ENCODE data around the gene FER1L5.

DNA sequence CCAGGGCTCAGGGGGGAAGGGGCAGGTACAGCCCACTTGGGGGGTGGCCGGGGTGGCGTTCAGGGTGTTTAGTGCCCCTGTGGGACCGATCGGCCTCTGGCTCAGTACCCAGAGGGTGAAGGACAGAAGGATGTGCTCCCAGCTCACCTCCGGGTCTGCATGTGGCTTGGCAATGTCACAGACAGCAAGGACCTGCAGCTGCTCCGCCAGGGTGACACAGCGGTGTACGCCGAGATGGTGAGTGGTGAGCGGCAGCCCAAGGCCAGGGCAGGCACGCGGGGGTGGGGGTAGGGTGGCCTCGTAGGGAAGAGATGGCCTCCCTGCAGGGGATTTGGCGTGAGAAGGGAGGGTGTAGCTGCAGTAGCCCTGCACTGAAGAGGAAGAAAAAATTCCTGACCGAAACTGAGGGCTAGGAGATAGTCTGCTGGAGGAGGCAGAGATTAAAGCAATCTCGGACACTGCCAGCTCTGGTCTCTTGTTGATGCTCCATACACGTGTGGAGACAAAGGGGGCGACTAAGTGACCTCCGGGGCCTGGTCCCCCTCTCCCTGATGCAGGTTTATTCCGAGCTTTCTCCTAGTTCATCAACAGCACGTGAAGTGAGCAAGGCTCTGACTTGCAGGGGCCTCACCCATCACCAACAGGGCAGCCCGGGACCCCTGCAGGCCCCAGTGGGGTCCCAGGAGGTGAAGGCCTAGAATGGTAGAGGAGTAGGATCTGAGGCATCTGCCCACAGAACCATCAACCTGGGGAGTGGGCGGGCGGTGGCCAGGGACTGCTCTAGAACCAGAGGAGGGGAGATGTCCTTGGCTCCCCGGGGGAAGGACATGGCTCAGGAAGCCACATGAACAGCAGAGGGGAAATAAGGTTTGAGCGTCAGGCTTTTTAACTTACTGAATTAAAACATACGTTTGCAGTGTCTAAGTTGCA is 45.4 kb downstream of the FER1L5 start:
- no peak for TF ChIP-seq POLR2AphosphoS5 (IDR thresholded peaks at IDR 0.05)
- TF ChIP-seq, protein P1, sequence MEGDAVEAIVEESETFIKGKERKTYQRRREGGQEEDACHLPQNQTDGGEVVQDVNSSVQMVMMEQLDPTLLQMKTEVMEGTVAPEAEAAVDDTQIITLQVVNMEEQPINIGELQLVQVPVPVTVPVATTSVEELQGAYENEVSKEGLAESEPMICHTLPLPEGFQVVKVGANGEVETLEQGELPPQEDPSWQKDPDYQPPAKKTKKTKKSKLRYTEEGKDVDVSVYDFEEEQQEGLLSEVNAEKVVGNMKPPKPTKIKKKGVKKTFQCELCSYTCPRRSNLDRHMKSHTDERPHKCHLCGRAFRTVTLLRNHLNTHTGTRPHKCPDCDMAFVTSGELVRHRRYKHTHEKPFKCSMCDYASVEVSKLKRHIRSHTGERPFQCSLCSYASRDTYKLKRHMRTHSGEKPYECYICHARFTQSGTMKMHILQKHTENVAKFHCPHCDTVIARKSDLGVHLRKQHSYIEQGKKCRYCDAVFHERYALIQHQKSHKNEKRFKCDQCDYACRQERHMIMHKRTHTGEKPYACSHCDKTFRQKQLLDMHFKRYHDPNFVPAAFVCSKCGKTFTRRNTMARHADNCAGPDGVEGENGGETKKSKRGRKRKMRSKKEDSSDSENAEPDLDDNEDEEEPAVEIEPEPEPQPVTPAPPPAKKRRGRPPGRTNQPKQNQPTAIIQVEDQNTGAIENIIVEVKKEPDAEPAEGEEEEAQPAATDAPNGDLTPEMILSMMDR (IDR thresholded peaks at IDR 0.05): no peak
